GM10248 (cell line): Measurements from ENCODE around the gene LTBP1.

ENCODE experiments used
- CTCF ChIA-PET: fragments of 300-600 bp; sonication (Branson Sonifier 250); formaldehyde crosslinking; extraction: SDS; loops from one replicate; lab custom pipeline; 2021; ENCODE audit warnings: antibody characterized with exemption; lab: Yijun Ruan, JAX
- POLR2A ChIA-PET: fragments of 350-650 bp; sonication (Branson Sonifier 250); formaldehyde crosslinking; extraction: SDS; loops from one replicate; lab custom pipeline; 2020; ENCODE audit warnings: antibody characterized with exemption; lab: Yijun Ruan, JAX
- DNase-seq: peaks from one replicate; pipeline ENCODE4 v3.0.0; 2012; ENCODE audit errors: extremely low spot score
- CTCF ChIP-seq: IDR thresholded peaks from 2 replicates; pipeline ENCODE4 v1.5.1; 2012; ENCODE audit warnings: mild to moderate bottlenecking, low read depth; ENCODE audit errors: extremely low read depth, missing control alignments, control extremely low read depth

LTBP1 gene

GRCh38 chr2:33005057-33005456 is 58.3 kb downstream of the LTBP1 start:
- ChIA-PET CTCF (interaction anchor here (0.6 to 1.7 kb wide), 2 partner anchors 14 to 69 kb away, joined by 3 to 4 read pairs; no protein-coding TSS in a partner anchor), POLR2A (no interaction called here)
- no peak for DNase-seq
- TF ChIP-seq CTCF, result no peak

GRCh38 chr2:33008716-33009115 is 62.0 kb downstream of the LTBP1 start:
- ChIA-PET POLR2A (no interaction called here), CTCF (no interaction called here)
- no peak for TF ChIP-seq CTCF
- no peak for DNase-seq

DNA sequence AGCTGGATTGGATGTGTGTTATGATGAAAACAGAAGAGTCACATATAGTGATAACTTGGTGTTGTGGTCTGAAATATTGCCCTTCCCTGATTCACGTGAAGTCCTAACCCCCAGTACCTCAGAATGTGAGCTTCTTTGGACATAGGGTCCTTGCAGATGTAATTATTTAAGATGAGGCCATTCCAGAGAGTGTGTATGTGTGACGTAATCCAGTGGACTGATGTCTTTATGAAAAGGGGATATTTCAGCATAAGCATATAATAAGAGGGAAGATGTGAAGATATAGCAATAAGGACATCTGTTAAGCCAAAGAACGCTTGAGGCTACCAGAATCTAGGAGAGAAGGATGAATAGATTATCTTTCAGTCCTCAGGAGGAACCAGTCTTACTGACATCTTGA is 62.5 kb downstream of the LTBP1 start:
- POLR2A ChIA-PET, result no interaction called here
- CTCF ChIA-PET, result no interaction called here
- no peak for TF ChIP-seq CTCF
- no peak for DNase-seq

- ChIA-PET CTCF (no interaction called here), POLR2A (no interaction called here)
- no peak for DNase-seq
- no peak for TF ChIP-seq CTCF
Measured at GRCh38 chr2:33011373-33011772, 64.6 kb downstream of the LTBP1 start.

GRCh38 chr2:33011941-33012340 is 65.2 kb downstream of the LTBP1 start:
- POLR2A ChIA-PET, result no interaction called here
- no peak for TF ChIP-seq CTCF
- no peak for DNase-seq
- CTCF ChIA-PET, result interaction anchor here (1.0 kb wide), 1 partner anchor 13 kb away, joined by 3 read pairs; no protein-coding TSS in a partner anchor

DNA sequence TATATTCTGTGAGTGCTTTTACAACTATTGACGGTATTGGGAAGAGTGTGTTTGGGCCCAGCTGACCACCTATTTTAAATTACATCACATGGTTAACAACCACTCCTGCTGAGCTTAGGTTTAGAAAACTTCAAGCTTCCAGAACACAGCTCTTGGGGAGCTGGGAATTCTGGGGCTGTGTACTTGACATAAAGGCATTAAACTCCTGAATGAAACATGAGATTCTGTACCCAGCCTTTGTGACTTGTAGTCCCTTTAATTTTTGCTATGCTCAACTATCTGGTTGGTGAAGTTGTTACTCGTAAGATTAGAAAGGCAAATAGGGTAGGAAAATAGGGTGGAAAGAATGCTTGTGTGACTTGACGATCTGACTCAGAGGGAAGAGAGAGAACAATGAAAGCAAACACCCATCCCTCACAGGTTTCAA is 66.9 kb downstream of the LTBP1 start:
- POLR2A ChIA-PET, result no interaction called here
- CTCF ChIA-PET, result no interaction called here
- no peak for TF ChIP-seq CTCF
- DNase-seq, result no peak

GRCh38 chr2:33014268-33014667 is 67.5 kb downstream of the LTBP1 start:
- ChIA-PET POLR2A (no interaction called here), CTCF (no interaction called here)
- no peak for DNase-seq
- TF ChIP-seq CTCF, result no peak
